HG02840 (cell line): ENCODE results near the gene DAAM1.

Experiments used
- ATAC-seq: cut with Tn5 transposase; IDR thresholded peaks from one replicate; pipeline ENCODE4 v1.9.1; 2021; ENCODE audit warnings: mild to moderate bottlenecking, moderate library complexity, moderate number of reproducible peaks; ENCODE audit not compliant: unreplicated experiment, low FRiP score

Gene DAAM1

GRCh38 chr14:59333668-59334067 is 145.2 kb downstream of the DAAM1 start:
- no peak for ATAC-seq

- no peak for ATAC-seq
These were observed 145.8 kb downstream of the DAAM1 start for GRCh38 chr14:59334253-59334652.

- no peak for ATAC-seq
These were observed 147.6 kb downstream of the DAAM1 start for GRCh38 chr14:59336098-59336497.

GRCh38 chr14:59336706-59337105 is 148.2 kb downstream of the DAAM1 start:
- no peak for ATAC-seq

- ATAC-seq: no peak
These were observed 148.7 kb downstream of the DAAM1 start for GRCh38 chr14:59337141-59337611.

GRCh38 chr14:59338761-59339160 is 150.3 kb downstream of the DAAM1 start:
- ATAC-seq: no peak

- ATAC-seq: no peak
These were observed 151.3 kb downstream of the DAAM1 start for GRCh38 chr14:59339524-59340330.

- no peak for ATAC-seq
These were observed 153.5 kb downstream of the DAAM1 start for GRCh38 chr14:59341858-59342477.

- no peak for ATAC-seq
These were observed 154.3 kb downstream of the DAAM1 start for GRCh38 chr14:59342516-59343484.

GRCh38 chr14:59343585-59343984 is 155.1 kb downstream of the DAAM1 start:
- no peak for ATAC-seq

- ATAC-seq: no peak
These were observed 155.5 kb downstream of the DAAM1 start for GRCh38 chr14:59344016-59344415.

- ATAC-seq: no peak
These were observed 156.4 kb downstream of the DAAM1 start for GRCh38 chr14:59344691-59345455.

- no peak for ATAC-seq
These were observed 157.9 kb downstream of the DAAM1 start for GRCh38 chr14:59346329-59346728.

- ATAC-seq: no peak
These were observed 158.5 kb downstream of the DAAM1 start for GRCh38 chr14:59346796-59347510.

GRCh38 chr14:59347511-59347900 is 159.0 kb downstream of the DAAM1 start:
- ATAC-seq: no peak

- ATAC-seq: no peak
These were observed 159.4 kb downstream of the DAAM1 start for GRCh38 chr14:59347915-59348314.

GRCh38 chr14:59349258-59349701 is 160.8 kb downstream of the DAAM1 start:
- no peak for ATAC-seq

- ATAC-seq: no peak
These were observed 164.5 kb downstream of the DAAM1 start for GRCh38 chr14:59352961-59353360.

GRCh38 chr14:59354666-59355065 is 166.2 kb downstream of the DAAM1 start:
- no peak for ATAC-seq
